ENCODE data around the gene EPO. TPM values are rescaled to one million over a fixed set of nuclear protein-coding genes. Genes with fewer than 3 reads are reported as not detected.

The EPO gene
- total RNA-seq, 4 donors from 2014 or later = not detected

DNA sequence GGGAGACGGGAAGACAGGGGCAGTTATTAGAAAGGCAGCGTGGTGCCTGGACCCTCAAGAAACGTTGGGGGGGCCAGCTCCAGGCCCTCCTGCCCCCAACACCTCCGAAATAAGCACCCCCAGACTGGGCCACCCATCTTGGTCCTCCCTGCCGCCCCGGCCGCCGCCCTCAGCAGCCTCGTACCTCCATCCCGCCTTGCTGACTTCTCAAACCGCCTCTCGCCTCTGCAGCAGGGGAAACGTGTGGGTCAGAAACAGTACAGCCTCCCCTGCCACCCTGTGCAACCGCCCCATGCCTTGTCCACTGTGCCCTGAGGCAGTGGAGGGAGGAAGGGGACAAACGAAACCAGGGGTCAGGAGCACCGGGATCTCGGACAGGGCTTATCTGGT lies 33.5 kb upstream of the EPO start:
- no peak for TF ChIP-seq POLR2AphosphoS5 (IDR thresholded peaks at IDR 0.05)
- TF ChIP-seq EP300 (IDR thresholded peaks at IDR 0.05; ENCODE audit: low read depth) = no peak
- TF ChIP-seq, protein P1, sequence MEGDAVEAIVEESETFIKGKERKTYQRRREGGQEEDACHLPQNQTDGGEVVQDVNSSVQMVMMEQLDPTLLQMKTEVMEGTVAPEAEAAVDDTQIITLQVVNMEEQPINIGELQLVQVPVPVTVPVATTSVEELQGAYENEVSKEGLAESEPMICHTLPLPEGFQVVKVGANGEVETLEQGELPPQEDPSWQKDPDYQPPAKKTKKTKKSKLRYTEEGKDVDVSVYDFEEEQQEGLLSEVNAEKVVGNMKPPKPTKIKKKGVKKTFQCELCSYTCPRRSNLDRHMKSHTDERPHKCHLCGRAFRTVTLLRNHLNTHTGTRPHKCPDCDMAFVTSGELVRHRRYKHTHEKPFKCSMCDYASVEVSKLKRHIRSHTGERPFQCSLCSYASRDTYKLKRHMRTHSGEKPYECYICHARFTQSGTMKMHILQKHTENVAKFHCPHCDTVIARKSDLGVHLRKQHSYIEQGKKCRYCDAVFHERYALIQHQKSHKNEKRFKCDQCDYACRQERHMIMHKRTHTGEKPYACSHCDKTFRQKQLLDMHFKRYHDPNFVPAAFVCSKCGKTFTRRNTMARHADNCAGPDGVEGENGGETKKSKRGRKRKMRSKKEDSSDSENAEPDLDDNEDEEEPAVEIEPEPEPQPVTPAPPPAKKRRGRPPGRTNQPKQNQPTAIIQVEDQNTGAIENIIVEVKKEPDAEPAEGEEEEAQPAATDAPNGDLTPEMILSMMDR (IDR thresholded peaks at IDR 0.05) = no peak
- TF ChIP-seq POLR2A (IDR thresholded peaks at IDR 0.05) = no peak
- intact Hi-C loops (cut with DNase I; ENCODE audit: low total_unique reads) (no loop called here), in situ Hi-C loops (cut with MboI; ENCODE audit: low pct_ligation_motif_present in 1 of 4, low pct_unique_long_range_greater_than_20kb in 1 of 4, low sequenced_read_pairs in 3 of 4) (loop anchor here in 3 of 4 donors (25.0 kb wide), 2 partner anchors 100 to 225 kb away; partner anchors contain the start of genes SPACDR (in 2 of the 3), FBXO24 (in 1 of the 3) and LRCH4 (in 1 of the 3))
- Histone ChIP-seq H3K9me3 (no peaks in the 10 kb centered on the region), H3K27me3 (no peaks in the 10 kb centered on the region), H3K36me3 (peaks cover 0 to 57% (median 20%) of the 10 kb centered on the region in 4 donors), H3K4me3 (no peak overlapping the region), H3K27ac (no peak overlapping the region), H3K4me1 (peaks cover 10 to 24% (median 14%) of the 10 kb centered on the region in 4 donors)
- WGBS, 2 donors (ENCODE audit: low coverage in 1 of 2) = 91% methylated on average over 17 of the region's 17 CpGs; no CpG with 5 or more reads in 1 of the 2 donors
- DNase-seq = no peak

DNA sequence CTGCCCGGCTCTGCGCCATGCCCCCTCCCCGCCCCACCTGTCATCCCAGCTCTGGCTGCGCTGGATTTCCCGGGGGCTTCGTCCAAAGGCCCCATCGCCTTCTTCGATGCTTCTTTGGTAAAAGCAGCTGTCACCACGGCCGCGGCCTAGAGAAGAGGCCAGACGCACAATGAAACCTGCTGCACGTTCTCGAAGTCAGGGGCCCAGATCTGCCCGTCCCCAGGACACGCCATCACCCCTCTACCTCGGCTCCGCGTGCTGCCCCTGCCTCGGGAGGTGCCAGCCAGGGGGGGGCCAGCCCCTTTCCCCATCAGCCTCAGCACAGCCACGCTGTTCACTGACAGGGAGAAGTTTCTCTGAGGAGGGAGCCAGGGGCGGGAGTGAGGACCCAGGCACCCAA lies 33.0 kb upstream of the EPO start:
- in situ Hi-C loops (cut with MboI; ENCODE audit: low pct_ligation_motif_present in 1 of 4, low pct_unique_long_range_greater_than_20kb in 1 of 4, low sequenced_read_pairs in 3 of 4) (loop anchor here in 3 of 4 donors (25.0 kb wide), 2 partner anchors 100 to 225 kb away; partner anchors contain the start of genes SPACDR (in 2 of the 3), FBXO24 (in 1 of the 3) and LRCH4 (in 1 of the 3)), intact Hi-C loops (cut with DNase I; ENCODE audit: low total_unique reads) (no loop called here)
- no peak for TF ChIP-seq EP300 (IDR thresholded peaks at IDR 0.05; ENCODE audit: low read depth)
- WGBS, 2 donors (ENCODE audit: low coverage in 1 of 2) = 89% methylated on average over 21 of the region's 22 CpGs; no CpG with 5 or more reads in 1 of the 2 donors
- H3K4me3 ChIP-seq = no peak overlapping the region
- no peak overlapping the region for H3K27ac ChIP-seq
- no peaks in the 10 kb centered on the region for H3K9me3 ChIP-seq
- DNase-seq = no peak
- H3K36me3 ChIP-seq = peaks cover 0 to 53% (median 20%) of the 10 kb centered on the region in 4 donors
- no peaks in the 10 kb centered on the region for H3K27me3 ChIP-seq
- peaks cover 15 to 28% (median 19%) of the 10 kb centered on the region in 4 donors for H3K4me1 ChIP-seq

DNA sequence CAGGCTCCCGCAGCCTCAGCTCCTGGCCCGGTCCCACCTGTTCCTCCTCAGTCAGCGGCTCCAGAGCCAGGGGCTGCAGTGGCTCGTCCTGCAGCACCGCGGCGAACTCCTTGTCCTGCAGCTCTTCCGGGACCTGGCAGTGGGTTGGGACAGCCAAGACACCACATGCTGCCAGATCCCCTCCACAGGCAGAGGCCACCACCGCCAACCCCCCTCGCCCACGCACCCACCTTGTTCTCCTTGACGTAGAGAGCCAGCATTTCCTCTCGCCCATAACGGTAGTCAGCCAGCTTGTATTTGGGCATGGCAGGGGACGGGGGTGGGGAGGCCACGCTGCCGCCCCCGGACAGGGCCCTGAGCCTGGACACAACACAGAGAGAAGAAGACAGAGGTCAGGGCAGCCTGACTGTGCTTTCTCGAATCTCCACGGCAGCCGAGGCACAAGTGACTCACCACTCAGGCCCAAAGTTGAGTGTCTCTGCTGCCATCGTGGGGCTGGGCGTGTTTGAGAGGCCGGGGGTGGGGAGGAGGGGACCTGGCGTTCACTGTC lies 32.4 kb upstream of the EPO start:
- in situ Hi-C loops (cut with MboI; ENCODE audit: low pct_ligation_motif_present in 1 of 4, low pct_unique_long_range_greater_than_20kb in 1 of 4, low sequenced_read_pairs in 3 of 4) = loop anchor here in 3 of 4 donors (25.0 kb wide), 2 partner anchors 101 to 226 kb away; partner anchors contain the start of genes SPACDR (in 2 of the 3), FBXO24 (in 1 of the 3) and LRCH4 (in 1 of the 3)
- Histone ChIP-seq H3K4me3 (no peak overlapping the region), H3K27ac (no peak overlapping the region), H3K36me3 (peaks cover 0 to 52% (median 20%) of the 10 kb centered on the region in 4 donors), H3K27me3 (no peaks in the 10 kb centered on the region), H3K4me1 (peaks cover 20 to 34% (median 24%) of the 10 kb centered on the region in 4 donors), H3K9me3 (no peaks in the 10 kb centered on the region)
- 81% methylated on average over 25 of the region's 25 CpGs; no CpG with 5 or more reads in 1 of the 2 donors for WGBS, 2 donors (ENCODE audit: low coverage in 1 of 2)
- intact Hi-C loops (cut with DNase I; ENCODE audit: low total_unique reads) = no loop called here
- DNase-seq = no peak
- TF ChIP-seq POLR2AphosphoS5 (IDR thresholded peaks at IDR 0.05) = no peak
- no peak for TF ChIP-seq EP300 (IDR thresholded peaks at IDR 0.05; ENCODE audit: low read depth)
- no peak for TF ChIP-seq POLR2A (IDR thresholded peaks at IDR 0.05)
- TF ChIP-seq, protein P1 (IDR thresholded peaks at IDR 0.05) = no peak

DNA sequence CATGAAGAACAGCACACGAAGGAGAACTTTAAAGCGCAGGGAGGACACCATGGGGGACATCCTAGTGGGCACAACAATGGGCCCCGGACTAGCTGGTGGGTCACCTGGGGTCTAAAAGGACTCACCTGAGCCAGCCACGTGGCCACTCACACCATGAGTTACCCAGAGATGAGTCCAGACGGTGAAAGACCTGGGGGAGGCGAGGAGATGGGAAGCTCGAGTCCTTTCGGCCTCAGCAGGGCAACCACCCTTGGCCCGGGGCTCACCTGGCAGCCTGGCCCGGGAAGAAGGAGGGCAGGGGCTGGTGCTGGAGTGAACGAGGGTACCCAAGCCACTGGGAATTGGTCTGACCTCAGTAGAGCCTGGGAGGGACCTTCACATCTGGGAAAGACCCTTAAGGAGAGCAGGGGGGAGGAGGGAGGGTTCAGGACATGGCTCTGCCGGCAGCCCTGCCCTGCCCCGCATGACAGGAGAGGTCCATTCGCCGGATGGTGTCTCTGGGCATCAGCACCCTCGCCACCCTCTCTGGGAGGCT lies 31.9 kb upstream of the EPO start:
- Histone ChIP-seq H3K27ac (no peak overlapping the region), H3K36me3 (peaks cover 0 to 47% (median 17%) of the 10 kb centered on the region in 4 donors), H3K4me1 (peaks cover 21 to 39% (median 30%) of the 10 kb centered on the region in 4 donors), H3K9me3 (no peaks in the 10 kb centered on the region), H3K4me3 (no peak overlapping the region), H3K27me3 (no peaks in the 10 kb centered on the region)
- DNase-seq = no peak
- TF ChIP-seq, protein P1 (IDR thresholded peaks at IDR 0.05) = no peak
- no peak for TF ChIP-seq POLR2A (IDR thresholded peaks at IDR 0.05)
- no peak for TF ChIP-seq POLR2AphosphoS5 (IDR thresholded peaks at IDR 0.05)
- TF ChIP-seq EP300 (IDR thresholded peaks at IDR 0.05; ENCODE audit: low read depth) = no peak
- in situ Hi-C loops (cut with MboI; ENCODE audit: low pct_ligation_motif_present in 1 of 4, low pct_unique_long_range_greater_than_20kb in 1 of 4, low sequenced_read_pairs in 3 of 4) = loop anchor here in 3 of 4 donors (25.0 kb wide), 2 partner anchors 101 to 226 kb away; partner anchors contain the start of genes SPACDR (in 2 of the 3), FBXO24 (in 1 of the 3) and LRCH4 (in 1 of the 3)
- 88 to 90% methylated on average over 4 to 16 of the region's 16 CpGs for WGBS, 2 donors (ENCODE audit: low coverage in 1 of 2)
- intact Hi-C loops (cut with DNase I; ENCODE audit: low total_unique reads) = no loop called here

All from transverse colon (tissue), 4 donors.